Limb (tissue), 2 donors: ENCODE results near the gene IFNAR1.

Source experiments
- DNase-seq, 2 donors: peaks; one replicate each; pipeline ENCODE4 v3.0.0-alpha.2; 2016; ENCODE audit errors: extremely low spot score in 2 of 2

Gene IFNAR1

DNA sequence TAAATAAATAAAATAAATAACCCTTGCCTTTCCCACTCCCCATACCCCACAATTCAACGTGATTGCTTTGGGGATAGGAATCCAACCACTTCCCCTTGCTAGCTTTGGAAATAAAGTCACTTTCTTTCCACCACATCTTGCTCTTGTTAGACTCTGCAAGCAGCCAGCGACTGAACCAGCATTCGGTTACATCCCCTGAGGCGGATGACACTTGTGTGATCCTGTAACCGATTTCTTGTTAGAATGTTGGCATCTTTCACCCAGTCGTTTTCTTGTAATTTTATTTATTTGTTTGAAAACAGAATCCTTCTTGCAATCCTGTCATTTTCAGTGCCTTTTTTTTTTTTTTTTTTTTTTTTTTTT is 76.8 kb downstream of the IFNAR1 start:
- no peak for DNase-seq

DNA sequence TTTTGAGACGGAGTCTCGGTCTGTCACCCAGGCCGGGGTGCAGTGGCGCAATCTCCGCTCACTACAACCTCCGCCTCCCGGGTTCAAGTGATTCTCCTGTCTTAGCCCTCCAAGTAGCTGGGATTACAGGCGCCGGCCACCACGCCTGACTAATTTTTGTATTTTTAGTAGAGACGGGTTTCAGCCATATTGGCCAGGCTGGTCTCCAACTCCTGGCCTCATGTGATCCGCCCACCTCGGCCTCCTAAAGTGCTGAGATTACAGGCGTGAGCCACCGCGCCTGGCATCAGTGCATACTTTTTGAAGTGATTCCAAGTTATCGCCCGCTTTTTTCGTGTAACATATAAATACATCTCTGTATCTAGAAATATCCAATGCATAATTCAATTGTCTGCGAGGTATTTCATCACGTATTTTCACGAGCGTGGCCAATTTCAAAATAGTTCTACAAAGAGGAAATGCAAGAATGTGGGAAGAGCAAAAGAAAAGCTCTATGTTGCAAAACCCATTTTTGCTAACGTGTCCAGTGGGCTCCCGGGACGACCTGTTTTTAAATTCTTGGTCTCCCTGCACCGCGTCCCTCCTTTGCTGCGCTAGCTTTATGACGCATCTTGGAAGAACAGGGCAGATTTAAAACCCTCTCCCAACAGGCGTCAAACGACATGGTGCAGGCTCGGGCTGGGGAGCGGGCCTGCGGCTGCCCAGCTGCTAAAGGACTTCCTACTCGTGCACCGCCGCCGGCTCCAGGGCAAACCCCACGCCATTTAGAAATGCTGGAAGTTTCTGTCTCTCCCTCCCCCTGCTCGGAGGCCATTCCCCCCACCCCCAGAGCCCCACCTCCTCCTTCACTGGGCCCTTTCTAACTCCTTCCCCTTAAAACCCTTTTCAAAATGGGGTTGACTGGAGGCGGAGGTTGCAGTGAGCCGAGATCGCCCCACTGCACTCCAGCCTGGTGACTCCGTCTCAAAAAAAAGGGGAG is 77.5 kb downstream of the IFNAR1 start:
- DNase-seq = peak; percentile 75 to 78

DNA sequence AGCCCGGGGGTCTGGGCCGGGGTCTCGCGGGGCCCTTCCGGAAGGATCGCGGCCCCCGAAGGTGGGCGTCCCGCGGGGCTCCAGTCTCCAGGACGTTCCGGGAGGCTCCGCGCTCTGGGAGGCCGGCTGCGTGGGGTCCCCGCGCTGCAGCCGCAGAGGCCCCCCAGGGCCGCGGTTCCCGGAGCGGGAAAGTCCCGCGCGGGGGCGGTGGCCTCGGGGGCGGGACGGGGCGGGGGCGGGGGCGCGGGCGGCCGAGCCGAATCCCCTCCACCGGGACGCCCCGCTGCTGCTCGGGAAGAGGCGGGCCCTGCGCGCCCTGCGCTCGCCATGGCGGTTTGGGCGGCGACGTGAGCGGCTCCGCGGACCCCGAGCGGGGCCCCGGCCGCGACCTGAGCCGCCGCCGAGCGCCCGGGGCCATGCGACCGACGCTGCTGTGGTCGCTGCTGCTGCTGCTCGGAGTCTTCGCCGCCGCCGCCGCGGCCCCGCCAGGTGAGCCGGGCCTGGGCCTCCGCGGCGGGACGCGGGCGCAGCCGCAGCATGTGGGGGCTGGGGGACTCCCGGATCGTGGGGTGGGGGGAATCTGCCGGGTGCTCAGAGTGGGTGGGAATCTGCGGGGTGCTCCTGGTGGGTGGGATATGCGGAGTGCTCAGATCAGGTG is 78.5 kb downstream of the IFNAR1 start, which contains the start of gene IFNGR2:
TSS of gene IFNGR2 (plus strand) at position 286 of the 658 bp plus-strand sequence. CDS start at position 417, 131 bp downstream.
- peak in 1 of 2 donors; percentile 78 for DNase-seq

DNA sequence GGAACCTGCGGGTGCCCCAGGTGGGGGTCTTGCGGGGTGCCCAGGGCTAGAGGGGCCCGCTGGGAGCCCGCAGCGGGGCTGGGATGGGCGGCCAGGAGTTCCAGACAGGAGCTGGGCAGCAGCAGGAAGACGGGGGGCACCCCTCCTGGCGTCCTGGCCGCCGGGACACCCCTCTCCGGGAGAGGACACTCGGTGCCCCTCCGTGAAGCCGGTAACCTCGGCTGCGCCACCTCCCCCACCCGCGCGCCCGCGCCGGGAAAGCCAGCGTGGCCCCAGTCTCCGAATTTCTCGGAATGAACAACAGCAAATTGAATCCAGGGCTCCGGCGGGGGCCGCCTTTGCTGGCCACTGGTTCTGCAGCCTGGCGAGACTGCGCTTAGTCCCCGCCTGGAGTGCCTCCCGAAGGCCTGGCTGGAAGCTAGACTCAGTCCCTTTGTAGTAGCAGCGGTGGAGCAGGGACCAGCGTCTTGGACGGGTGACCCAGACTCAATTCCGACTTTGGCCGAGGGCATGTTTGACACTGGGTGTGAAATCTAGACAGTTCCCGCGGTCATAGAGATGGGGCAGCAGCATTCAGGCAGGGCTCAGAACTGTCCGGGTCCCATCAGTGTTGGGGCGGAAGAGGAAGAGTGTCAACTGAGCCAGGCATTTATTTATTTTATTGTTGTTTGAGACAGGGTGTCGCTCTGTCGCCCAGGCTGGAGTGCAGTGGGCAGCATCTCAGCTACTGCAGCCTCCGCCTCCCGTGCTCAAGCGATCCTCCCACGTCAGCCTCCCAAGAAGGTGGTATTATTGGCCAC is 79.2 kb downstream of the IFNAR1 start:
- no peak for DNase-seq

DNA sequence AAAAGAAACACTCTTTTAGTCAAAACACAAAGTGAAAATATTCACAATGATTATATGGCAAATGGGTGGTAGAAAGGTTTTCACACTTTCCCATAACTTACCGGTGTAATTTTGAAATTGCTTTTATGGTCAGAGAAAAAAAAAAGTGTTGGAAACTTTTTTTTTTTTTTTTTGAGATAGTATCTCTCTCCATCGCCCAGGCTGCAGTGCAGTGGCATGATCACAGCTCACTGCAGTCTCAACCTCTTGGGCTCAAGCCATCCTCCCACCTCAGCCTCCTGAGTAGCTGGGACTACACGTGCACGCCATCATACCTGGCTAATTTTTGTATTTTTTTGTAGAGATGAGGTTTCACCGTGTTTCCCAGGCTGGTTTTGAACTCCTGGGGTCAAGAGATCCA is 81.7 kb downstream of the IFNAR1 start:
- no peak for DNase-seq
